Embryonic facial prominence (tissue), 1 donor: Measurements from ENCODE around the gene ST3GAL2.
"Not testable (repeated sequence)": the region's sequence is repeated elsewhere in the genome, so short reads cannot be mapped to it uniquely, and the experiment has no call there.

ENCODE experiments used
- DNase-seq: peaks from one replicate; pipeline ENCODE4 v3.0.0-alpha.2; 2016; ENCODE audit errors: extremely low spot score

ST3GAL2 gene

GRCh38 chr16:70337814-70338213 is 101.1 kb downstream of the ST3GAL2 start:
- DNase-seq, result no peak

GRCh38 chr16:70332728-70333127 is 106.2 kb downstream of the ST3GAL2 start:
- DNase-seq, result not testable (repeated sequence)

GRCh38 chr16:70331588-70332358 is 107.1 kb downstream of the ST3GAL2 start:
- DNase-seq, result no peak

- no peak for DNase-seq
Observed at GRCh38 chr16:70331091-70331490, 107.8 kb downstream of the ST3GAL2 start.
